ENCODE data around the gene KLHL6.
A peak's percentile ranks its signal among the peaks of the same experiment; 100 is the strongest.

The KLHL6 gene

DNA sequence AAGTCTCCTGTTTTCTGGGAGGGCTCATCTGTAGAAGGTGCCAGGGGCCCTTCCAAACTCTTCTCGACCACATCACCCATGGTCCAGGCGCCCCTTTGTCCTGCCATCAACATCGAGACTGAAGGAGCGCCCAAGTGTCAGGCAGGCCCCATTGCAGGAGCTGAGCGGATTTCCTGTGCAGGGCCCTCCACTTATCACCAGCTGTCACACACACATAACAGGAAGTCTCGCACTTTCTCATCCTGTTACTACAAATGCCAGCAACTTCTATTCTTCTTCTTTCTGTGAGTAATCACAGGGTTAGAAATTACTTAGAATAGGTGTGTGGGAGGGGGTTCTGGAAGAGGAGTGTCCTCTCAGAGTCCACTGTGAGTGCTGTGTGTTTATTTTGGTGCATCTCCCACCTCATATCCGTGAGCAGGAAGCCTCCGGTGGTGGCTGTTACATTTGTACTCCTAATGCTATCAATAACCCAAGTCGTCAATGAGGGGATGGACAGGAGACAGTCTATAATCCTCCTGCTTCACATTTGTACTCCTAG lies at the start of gene KLHL6:
Gene KLHL6, minus strand, starts transcription at position 166 of the 541 bp plus-strand sequence. Its CDS starts 53 bp downstream, at position 113.
- peak within 1 kb of the TSS; percentile 99 to 100 for H3K27ac Mint-ChIP-seq
- H3K4me3 Mint-ChIP-seq: peak within 1 kb of the TSS; percentile 99 to 100
- peaks cover 46% of the 10 kb centered on the region for H3K4me1 Mint-ChIP-seq
- peak; percentile 66 to 87 for DNase-seq
- no peaks in the 10 kb centered on the region for H3K9me3 Mint-ChIP-seq
- H3K27me3 Mint-ChIP-seq: no peaks in the 10 kb centered on the region
- ATAC-seq: peak; percentile 89

DNA sequence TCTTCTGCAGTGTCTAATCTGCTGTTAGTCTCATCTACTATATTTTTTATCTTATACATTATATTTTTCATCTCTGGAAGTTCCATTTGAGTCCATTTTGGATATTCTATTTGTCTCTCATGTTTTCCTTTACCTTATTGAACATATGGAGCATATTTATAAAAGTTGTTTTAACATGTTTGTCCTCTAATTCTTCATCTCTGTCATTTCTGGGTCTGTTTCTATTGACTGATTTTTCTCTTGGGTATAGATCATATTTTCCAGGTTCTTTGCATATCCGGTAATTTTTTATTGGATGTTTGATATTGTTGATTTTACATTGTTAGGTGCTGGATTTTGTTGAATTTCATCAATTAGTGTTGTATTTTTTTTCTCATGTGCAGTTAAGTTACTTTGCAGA lies 42.5 kb upstream of the KLHL6 start:
- Mint-ChIP-seq H3K4me1 (peaks cover under 1% of the 10 kb centered on the region), H3K9me3 (peaks cover 15 to 20% of the 10 kb centered on the region in 2 donors), H3K27me3 (no peaks in the 10 kb centered on the region), H3K27ac (no peak overlapping the region), H3K4me3 (no peak overlapping the region)
- no peak for DNase-seq
- ATAC-seq: no peak

DNA sequence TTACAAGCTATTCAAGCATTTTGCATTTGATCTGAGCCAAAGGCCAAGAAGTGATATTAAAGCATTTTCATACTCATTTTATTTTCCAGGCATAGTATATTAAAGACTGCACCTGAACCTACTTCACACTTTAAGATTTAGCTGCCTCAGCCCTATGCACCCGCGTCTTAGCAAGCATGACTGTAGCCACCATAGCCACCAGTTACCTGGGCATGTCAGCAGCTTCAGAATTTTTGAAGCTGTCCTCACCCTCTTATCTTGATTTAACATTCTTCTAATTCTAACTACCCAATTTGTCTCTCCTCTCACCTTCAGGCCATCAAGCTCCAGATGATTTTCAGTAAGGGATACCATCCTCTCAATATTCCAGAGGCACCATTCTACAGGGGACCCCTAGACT lies 39.1 kb upstream of the KLHL6 start:
- no peak overlapping the region for H3K27ac Mint-ChIP-seq
- DNase-seq: no peak
- ATAC-seq: no peak
- no peak overlapping the region for H3K4me3 Mint-ChIP-seq
- H3K4me1 Mint-ChIP-seq: peaks cover 15% of the 10 kb centered on the region
- H3K27me3 Mint-ChIP-seq: no peaks in the 10 kb centered on the region
- peaks cover 15 to 20% of the 10 kb centered on the region in 2 donors for H3K9me3 Mint-ChIP-seq

DNA sequence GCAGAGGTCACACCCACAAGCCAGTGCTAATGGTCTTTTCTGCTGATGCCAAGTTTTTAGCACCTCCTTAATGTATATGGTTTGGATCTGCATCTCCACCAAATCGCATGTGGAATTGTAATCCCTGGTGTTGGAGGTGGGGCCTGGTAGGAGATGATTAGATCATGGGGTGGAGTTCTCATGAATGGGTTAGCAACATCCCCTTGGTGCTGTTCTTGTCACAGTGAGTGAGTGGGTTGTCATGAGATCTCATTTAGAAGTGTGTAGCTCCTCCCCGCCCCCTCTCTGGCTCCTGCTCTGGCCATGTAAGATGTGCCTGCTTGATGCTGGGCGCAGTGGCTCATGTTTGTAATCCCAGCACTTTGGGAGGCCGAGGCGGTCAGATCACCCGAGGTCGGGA lies 37.3 kb upstream of the KLHL6 start:
- H3K27ac Mint-ChIP-seq: no peak overlapping the region
- H3K4me3 Mint-ChIP-seq: no peak overlapping the region
- H3K4me1 Mint-ChIP-seq: peaks cover 17% of the 10 kb centered on the region
- no peaks in the 10 kb centered on the region for H3K27me3 Mint-ChIP-seq
- DNase-seq (no peak), ATAC-seq (no peak)
- peaks cover 6 to 10% of the 10 kb centered on the region in 2 donors for H3K9me3 Mint-ChIP-seq

- H3K9me3 Mint-ChIP-seq: peaks cover 4 to 5% of the 10 kb centered on the region in 2 donors
- peak overlapping the region; percentile 3 to 66 for H3K4me3 Mint-ChIP-seq
- peak overlapping the region; percentile 7 to 88 for H3K27ac Mint-ChIP-seq
- peaks cover 26% of the 10 kb centered on the region for H3K4me1 Mint-ChIP-seq
- ATAC-seq: peak; percentile 65
- DNase-seq: no peak
- H3K27me3 Mint-ChIP-seq: no peaks in the 10 kb centered on the region
These were observed 36.5 kb upstream of the KLHL6 start for GRCh38 chr3:183591881-183592521.

GRCh38 chr3:183590442-183590841 lies 34.9 kb upstream of the KLHL6 start:
- no peaks in the 10 kb centered on the region for H3K27me3 Mint-ChIP-seq
- H3K9me3 Mint-ChIP-seq: no peaks in the 10 kb centered on the region
- no peak overlapping the region for H3K4me3 Mint-ChIP-seq
- ATAC-seq (no peak), DNase-seq (no peak)
- H3K4me1 Mint-ChIP-seq: peaks cover 34% of the 10 kb centered on the region
- no peak overlapping the region for H3K27ac Mint-ChIP-seq

- H3K4me3 Mint-ChIP-seq: peak overlapping the region in 1 of 2 donors; percentile 1
- ATAC-seq: no peak
- DNase-seq: no peak
- peaks cover 28% of the 10 kb centered on the region for H3K4me1 Mint-ChIP-seq
- no peaks in the 10 kb centered on the region for H3K9me3 Mint-ChIP-seq
- peak overlapping the region; percentile 2 to 28 for H3K27ac Mint-ChIP-seq
- H3K27me3 Mint-ChIP-seq: no peaks in the 10 kb centered on the region
These were observed 31.8 kb upstream of the KLHL6 start for GRCh38 chr3:183587336-183587735.

- ATAC-seq (peak; percentile 73), DNase-seq (no peak)
- Mint-ChIP-seq H3K4me3 (no peak overlapping the region), H3K4me1 (peaks cover 19% of the 10 kb centered on the region), H3K9me3 (no peaks in the 10 kb centered on the region), H3K27me3 (no peaks in the 10 kb centered on the region), H3K27ac (peak overlapping the region in 1 of 2 donors; percentile 3)
These were observed 31.0 kb upstream of the KLHL6 start for GRCh38 chr3:183586477-183586876.

DNA sequence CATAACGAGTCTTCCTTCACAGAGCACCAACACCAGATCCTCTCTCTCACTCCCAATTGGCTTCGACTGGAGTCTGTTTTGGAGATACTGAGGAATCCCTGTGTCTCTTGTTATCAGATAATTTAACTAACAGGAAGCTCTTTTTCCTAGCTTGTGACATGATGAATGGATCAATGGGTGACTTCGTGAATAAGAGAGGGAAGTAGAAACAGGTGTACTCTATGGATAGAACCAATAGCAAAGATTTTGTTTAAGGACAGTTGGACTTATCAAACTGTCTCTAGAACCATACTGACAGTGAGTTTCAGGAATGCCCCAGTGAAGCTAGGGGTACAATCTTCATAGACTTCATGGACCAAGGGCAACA lies 29.4 kb upstream of the KLHL6 start:
- H3K4me3 Mint-ChIP-seq: no peak overlapping the region
- DNase-seq (no peak), ATAC-seq (no peak)
- H3K9me3 Mint-ChIP-seq: no peaks in the 10 kb centered on the region
- H3K27me3 Mint-ChIP-seq: no peaks in the 10 kb centered on the region
- H3K4me1 Mint-ChIP-seq: peaks cover 19% of the 10 kb centered on the region
- H3K27ac Mint-ChIP-seq: no peak overlapping the region

DNA sequence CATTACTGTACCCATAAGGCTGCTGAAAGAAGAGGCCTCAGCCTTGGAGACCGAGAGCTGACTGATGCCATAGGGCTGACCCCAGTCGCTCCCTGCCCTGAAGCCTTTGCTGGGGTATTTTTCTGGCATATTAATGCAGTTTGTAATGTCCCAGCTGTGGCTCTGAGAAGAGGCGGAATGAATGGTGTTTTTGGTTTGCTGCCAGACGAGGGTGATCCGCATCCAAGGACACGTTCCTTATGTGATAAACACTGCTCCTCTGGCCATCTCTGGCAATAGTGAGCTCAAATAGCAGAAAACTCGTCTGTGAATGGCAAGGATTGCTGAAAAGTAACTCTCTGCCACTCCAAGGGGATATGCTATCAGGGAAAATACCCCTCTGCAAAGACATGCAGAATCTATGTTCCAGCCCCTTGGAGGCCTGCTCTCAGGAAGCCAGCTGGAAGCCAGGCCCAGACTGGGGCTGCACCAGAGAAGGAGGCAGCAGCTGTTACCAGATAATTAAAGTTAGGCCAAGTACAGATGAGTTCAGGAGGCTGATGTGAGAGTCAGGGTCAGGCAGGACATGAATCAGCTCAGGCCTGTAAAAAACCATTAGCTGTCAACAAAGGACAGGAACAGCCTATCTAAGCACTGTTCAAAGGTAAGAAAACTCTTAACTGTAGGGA lies 28.9 kb upstream of the KLHL6 start:
- DNase-seq: no peak
- Mint-ChIP-seq H3K27ac (no peak overlapping the region), H3K27me3 (no peaks in the 10 kb centered on the region), H3K4me1 (peaks cover 19% of the 10 kb centered on the region), H3K4me3 (no peak overlapping the region), H3K9me3 (no peaks in the 10 kb centered on the region)
- ATAC-seq: no peak

DNA sequence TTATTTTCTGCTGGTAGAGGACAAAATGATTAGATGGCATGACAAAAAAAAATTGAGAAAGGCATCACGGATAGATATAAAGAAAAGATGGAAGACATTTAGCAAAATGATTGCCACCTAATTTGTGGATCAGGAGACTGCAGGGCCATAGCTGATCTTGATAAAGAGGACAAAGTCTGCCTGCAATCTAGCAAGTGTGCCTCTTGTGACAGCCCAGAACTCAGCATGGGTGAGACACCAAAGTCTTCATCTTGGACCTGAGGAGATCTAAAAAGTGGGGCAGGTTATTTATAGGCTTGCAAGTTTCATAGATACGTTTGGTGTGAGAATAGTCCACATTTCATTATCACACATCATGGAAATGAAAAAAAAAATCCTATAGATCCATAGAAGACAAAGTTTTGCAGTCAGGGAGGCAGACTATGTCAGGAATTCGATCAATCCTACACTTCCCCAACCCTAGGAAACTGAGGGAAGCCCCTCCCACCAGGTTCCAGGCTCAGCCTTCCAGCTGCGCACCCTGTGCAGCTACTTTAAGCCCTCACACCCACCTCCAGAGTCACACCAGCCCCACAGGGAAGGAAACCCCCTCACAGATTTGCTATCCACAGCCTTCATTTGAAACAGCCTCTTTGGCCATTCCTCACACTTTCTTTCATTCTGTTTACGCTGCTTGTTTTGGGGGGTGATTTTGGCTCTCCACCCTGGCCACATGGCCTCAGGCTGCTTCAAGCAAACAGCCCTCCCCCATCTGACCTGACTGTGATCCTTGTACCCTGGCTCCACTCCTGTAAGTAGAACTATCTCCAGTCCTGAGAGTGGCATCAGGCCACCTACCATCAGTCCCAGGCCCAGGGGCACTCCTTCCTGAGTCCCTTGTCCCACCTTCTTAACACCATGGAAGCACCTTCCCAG lies 28.1 kb upstream of the KLHL6 start:
- Mint-ChIP-seq H3K27ac (no peak overlapping the region), H3K4me1 (peaks cover 19% of the 10 kb centered on the region), H3K4me3 (no peak overlapping the region), H3K9me3 (no peaks in the 10 kb centered on the region), H3K27me3 (peaks cover under 1% of the 10 kb centered on the region)
- no peak for ATAC-seq
- DNase-seq: no peak

DNA sequence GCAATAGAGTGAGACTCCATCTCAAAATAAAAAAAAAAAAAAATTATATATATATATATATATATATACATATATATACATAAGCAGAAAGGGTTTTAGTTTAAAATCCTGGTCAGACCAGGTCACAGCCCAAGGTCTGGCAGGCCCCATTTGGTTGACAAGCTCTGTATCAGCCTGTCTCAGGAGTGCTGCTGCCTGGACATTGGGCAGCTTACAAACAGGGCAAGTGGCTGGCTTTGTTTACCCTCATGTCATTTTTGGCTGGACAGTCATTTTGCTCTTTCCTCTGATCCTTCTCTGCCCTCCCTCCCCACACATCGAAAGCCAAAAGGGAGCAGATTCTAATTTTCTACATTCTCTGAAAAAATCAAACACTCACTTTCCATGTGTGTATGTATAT lies 26.7 kb upstream of the KLHL6 start:
- no peak for ATAC-seq
- Mint-ChIP-seq H3K27me3 (peaks cover 8% of the 10 kb centered on the region), H3K4me1 (peaks cover 10% of the 10 kb centered on the region), H3K27ac (no peak overlapping the region), H3K4me3 (no peak overlapping the region), H3K9me3 (no peaks in the 10 kb centered on the region)
- DNase-seq: no peak

DNA sequence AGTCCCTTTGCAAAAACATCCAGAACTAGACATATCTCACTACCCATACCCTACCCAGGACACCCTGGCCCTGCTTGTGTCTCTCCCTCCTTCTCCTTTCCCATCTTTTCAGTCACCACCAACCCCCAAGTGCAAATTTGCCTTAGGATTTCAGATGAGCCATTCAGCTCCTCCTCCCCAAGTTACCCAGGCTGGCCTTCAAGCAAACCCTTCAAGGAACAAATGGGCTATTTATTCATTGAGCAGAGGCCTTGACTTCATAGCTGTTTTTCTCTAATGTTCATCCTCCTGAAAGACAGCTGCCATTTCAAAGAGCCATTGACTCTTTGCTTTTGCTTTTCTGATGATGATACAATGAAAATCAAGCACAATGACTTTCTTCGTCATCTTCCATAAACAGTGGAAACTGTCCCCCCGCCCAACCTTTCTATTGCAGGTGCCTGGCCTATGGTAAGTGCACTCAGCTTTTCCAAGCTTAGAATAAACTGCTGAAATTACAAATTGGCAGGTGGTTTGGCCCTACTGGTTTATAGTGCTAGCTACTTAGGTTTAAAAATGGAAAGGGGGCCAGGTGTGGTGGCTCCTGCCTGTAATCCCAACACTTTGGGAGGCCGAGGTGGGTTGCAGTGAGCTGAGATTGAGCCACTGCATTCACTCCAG lies 26.1 kb upstream of the KLHL6 start:
- no peak for ATAC-seq
- H3K27me3 Mint-ChIP-seq: peaks cover 8% of the 10 kb centered on the region
- peaks cover 7% of the 10 kb centered on the region for H3K4me1 Mint-ChIP-seq
- DNase-seq: no peak
- no peak overlapping the region for H3K27ac Mint-ChIP-seq
- no peaks in the 10 kb centered on the region for H3K9me3 Mint-ChIP-seq
- H3K4me3 Mint-ChIP-seq: no peak overlapping the region

- no peak for DNase-seq
- ATAC-seq: no peak
- H3K27me3 Mint-ChIP-seq: peaks cover 8% of the 10 kb centered on the region
- H3K4me1 Mint-ChIP-seq: peaks cover 7% of the 10 kb centered on the region
- H3K9me3 Mint-ChIP-seq: no peaks in the 10 kb centered on the region
- H3K27ac Mint-ChIP-seq: peak overlapping the region in 1 of 2 donors; percentile 45
- no peak overlapping the region for H3K4me3 Mint-ChIP-seq
These were observed 24.7 kb upstream of the KLHL6 start for GRCh38 chr3:183579967-183580900.
